PC-9 (cell line): ENCODE data around the gene ZNF668.

ENCODE experiments used
- EZH2 ChIP-seq: fragments of 200-600 bp; sonication (generic); IDR thresholded peaks from 2 replicates; pipeline ENCODE4 v1.8.0; 2017; ENCODE audit warnings: antibody characterized with exemption, low read depth
- TF ChIP-seq, protein P1 (sequence below): fragments of 200-600 bp; sonication (generic); conservative IDR thresholded peaks from 2 replicates; pipeline ENCODE4 v1.6.1; 2017; ENCODE audit warnings: mixed run types, antibody characterized with exemption, mild to moderate bottlenecking, moderate library complexity

DNA sequence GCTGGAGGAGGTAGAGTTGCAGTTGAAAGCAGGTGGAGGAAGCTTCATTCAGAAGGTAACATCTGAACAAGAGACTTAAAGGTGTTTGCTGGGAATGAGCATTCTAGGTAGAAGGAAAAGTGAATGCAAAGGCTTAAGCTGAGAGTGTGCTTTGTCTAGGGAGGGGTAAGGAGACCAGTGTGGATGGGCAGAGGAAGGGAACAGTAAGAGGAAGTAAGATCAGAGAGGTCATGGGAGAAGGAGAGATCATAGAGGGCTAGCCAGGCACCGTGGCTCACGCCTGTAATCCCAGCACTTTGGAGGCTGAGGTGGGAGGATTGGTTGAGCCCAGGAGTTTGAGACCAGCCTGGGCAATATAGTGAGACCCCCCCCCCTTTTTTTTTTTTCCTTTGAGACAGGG, 37.3 kb downstream of the ZNF668 start:
- TF ChIP-seq, protein P1, sequence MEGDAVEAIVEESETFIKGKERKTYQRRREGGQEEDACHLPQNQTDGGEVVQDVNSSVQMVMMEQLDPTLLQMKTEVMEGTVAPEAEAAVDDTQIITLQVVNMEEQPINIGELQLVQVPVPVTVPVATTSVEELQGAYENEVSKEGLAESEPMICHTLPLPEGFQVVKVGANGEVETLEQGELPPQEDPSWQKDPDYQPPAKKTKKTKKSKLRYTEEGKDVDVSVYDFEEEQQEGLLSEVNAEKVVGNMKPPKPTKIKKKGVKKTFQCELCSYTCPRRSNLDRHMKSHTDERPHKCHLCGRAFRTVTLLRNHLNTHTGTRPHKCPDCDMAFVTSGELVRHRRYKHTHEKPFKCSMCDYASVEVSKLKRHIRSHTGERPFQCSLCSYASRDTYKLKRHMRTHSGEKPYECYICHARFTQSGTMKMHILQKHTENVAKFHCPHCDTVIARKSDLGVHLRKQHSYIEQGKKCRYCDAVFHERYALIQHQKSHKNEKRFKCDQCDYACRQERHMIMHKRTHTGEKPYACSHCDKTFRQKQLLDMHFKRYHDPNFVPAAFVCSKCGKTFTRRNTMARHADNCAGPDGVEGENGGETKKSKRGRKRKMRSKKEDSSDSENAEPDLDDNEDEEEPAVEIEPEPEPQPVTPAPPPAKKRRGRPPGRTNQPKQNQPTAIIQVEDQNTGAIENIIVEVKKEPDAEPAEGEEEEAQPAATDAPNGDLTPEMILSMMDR: no peak
- TF ChIP-seq EZH2: no peak
